Measurements from ENCODE around the gene PLCB1. TPM values are rescaled to one million over a fixed set of nuclear protein-coding genes. Genes with fewer than 3 reads are reported as not detected.
"Not testable (repeated sequence)": the region's sequence is repeated elsewhere in the genome, so short reads cannot be mapped to it uniquely, and the experiment has no call there.

PLCB1 gene
- total RNA-seq, 1 experiment from 2014 or later, result 4.4 TPM

DNA sequence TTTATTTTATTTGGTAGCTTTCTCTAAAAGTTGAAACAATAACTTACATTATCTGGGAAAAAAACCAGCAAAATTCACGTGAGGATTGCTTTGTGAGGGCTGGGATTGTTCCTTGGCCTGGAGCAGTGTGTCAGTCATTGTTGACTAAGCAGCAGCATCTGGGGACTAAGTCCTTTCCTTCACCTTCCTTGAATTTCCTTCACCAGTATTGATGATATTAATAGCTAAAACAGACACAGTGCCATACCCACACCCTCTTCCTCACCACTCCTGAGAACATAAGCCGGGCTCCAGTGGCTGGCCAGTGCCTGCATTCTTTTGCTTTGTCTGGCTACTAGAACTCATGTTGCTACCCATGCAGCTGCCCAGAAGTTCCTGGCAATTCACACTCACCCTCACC is 23.7 kb downstream of the PLCB1 start:
- Histone ChIP-seq H4K20me1 (ENCODE audit: low read length) (no peaks in the 10 kb centered on the region), H3K4me1 (ENCODE audit: insufficient read depth, low read length) (peaks cover 42% of the 10 kb centered on the region), H3K27me3 (ENCODE audit: low read length) (no peaks in the 10 kb centered on the region), H3K9me3 (ENCODE audit: low read length) (0 out of 2 replicates have a peak, but pooled peaks cover 5% of the 10 kb centered on the region), H3K36me3 (ENCODE audit: low read depth, low read length) (no peaks in the 10 kb centered on the region), H2AFZ (ENCODE audit: low read length) (no peak overlapping the region), H3K4me2 (ENCODE audit: low read length) (peak overlapping the region; percentile 39), H3F3A (ENCODE audit: low read length, unreplicated experiment) (no peaks in the 10 kb centered on the region), H3K4me3 (ENCODE audit: low read length) (no peak overlapping the region), H3K79me2 (ENCODE audit: low read length) (no peaks in the 10 kb centered on the region), H3K27ac (ENCODE audit: low read length) (peak overlapping the region; percentile 39; the same call in 1 of the 2 replicates), H3K9ac (ENCODE audit: low read length) (no peak overlapping the region), H3K9me2 (replicated peaks; ENCODE audit: low read length) (no peaks in the 10 kb centered on the region)
- no peak for TF ChIP-seq EZH2phosphoT487 (IDR thresholded peaks at IDR 0.05; ENCODE audit: borderline replicate concordance, low read length)
- no peak for TF ChIP-seq EZH2 (IDR thresholded peaks at IDR 0.05; ENCODE audit: low read length, unreplicated experiment)
- TF ChIP-seq CTCF (conservative IDR thresholded peaks at IDR 0.05; ENCODE audit: low read depth, low read length), result no peak
- DNase-seq (peak; percentile 16), ATAC-seq (peak; percentile 21)
- POLR2A ChIA-PET (ENCODE audit: unreplicated experiment), result interaction anchor here (0.7 kb wide), 1 partner anchor 21 kb away, joined by 6 read pairs; no protein-coding TSS in a partner anchor
- CTCF ChIA-PET, result no interaction called here
- intact Hi-C loops (cut with micrococcal nuclease), result loop anchor here (5.0 kb wide), 1 partner anchor 66 kb away; no protein-coding TSS in a partner anchor
- BruUV-seq (replicated peaks), result no TSS peak

DNA sequence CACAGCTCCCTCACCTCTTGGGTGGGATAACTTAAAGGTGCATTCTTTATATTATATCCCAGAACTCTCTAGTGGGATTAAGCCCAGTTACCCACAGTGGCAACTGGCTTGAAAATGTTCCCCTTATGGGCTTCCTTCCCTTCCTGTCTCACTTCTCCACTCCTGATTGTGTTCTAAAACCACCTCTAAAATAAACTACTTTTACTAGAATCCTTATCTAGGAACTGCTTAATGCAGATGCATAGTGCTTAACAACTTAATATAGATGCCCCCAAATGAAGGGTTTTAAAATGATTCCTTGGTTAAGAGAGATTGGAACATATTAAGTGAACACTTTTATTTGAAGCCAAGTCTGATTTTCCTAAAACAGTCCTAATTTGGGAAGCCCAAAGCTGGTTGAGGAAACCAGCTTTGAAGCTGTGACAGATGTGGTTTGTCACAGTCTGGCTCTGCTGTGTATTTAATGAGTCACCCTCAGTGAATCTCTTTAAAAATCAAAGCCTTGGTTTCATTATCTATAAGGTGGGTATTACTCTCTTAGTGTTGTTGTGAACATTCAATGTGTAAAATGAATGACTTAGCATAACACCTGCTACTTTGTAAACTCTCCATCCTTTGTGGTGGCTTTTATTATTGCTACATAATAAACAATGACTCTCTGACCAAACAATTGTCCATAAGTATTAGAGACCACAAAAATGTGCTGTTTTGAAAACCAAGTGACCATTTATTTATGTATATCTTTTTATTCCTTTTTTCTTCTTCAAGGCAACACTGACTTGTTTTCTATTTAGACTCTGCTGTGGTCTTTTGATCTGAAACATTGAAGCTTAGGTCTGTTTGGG is 24.4 kb downstream of the PLCB1 start:
- ATAC-seq, result peak; percentile 78
- Histone ChIP-seq H3K4me3 (ENCODE audit: low read length) (no peak overlapping the region), H3K27ac (ENCODE audit: low read length) (no peak overlapping the region), H3K9ac (ENCODE audit: low read length) (no peak overlapping the region), H3K36me3 (ENCODE audit: low read depth, low read length) (no peaks in the 10 kb centered on the region), H2AFZ (ENCODE audit: low read length) (no peak overlapping the region), H4K20me1 (ENCODE audit: low read length) (no peaks in the 10 kb centered on the region), H3K9me2 (replicated peaks; ENCODE audit: low read length) (no peaks in the 10 kb centered on the region), H3K9me3 (ENCODE audit: low read length) (0 out of 2 replicates have a peak, but pooled peaks cover 5% of the 10 kb centered on the region), H3K4me1 (ENCODE audit: insufficient read depth, low read length) (peaks cover 42% of the 10 kb centered on the region), H3F3A (ENCODE audit: low read length, unreplicated experiment) (no peaks in the 10 kb centered on the region), H3K4me2 (ENCODE audit: low read length) (peak overlapping the region; percentile 39), H3K79me2 (ENCODE audit: low read length) (no peaks in the 10 kb centered on the region), H3K27me3 (ENCODE audit: low read length) (no peaks in the 10 kb centered on the region)
- POLR2A ChIA-PET (ENCODE audit: unreplicated experiment), result no interaction called here
- TF ChIP-seq EZH2 (IDR thresholded peaks at IDR 0.05; ENCODE audit: low read length, unreplicated experiment), result no peak
- TF ChIP-seq EZH2phosphoT487 (IDR thresholded peaks at IDR 0.05; ENCODE audit: borderline replicate concordance, low read length), result peak; percentile 55; the same call in 1 of the 2 replicates
- no TSS peak for BruUV-seq (replicated peaks)
- DNase-seq, result peak; percentile 80
- intact Hi-C loops (cut with micrococcal nuclease), result loop anchor here (5.0 kb wide), 1 partner anchor 66 kb away; no protein-coding TSS in a partner anchor
- CTCF ChIA-PET, result no interaction called here

DNA sequence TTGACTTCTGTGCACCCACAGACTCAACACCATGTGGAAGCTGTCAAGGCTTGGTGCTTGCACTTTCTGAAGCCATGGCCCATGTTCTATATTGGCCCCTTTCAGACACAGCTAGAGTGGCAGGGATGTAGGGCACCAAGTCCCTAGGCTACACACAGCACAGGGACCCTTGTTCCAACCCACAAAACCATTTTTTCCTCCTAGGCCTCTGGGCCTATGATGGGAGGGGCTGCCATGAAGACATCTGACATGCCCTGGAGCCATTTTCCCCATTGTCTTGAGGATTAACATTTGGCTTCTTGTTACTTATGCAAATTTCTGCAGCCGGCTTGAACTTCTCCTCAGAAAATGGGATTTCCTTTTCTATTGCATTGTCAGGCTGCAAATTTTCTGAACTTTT is 27.2 kb downstream of the PLCB1 start:
- H3K9me2 ChIP-seq (replicated peaks; ENCODE audit: low read length); H3K79me2 ChIP-seq (ENCODE audit: low read length); H3K36me3 ChIP-seq (ENCODE audit: low read depth, low read length); H3K9me3 ChIP-seq (ENCODE audit: low read length); BruUV-seq (replicated peaks); POLR2A ChIA-PET (ENCODE audit: unreplicated experiment); DNase-seq; H4K20me1 ChIP-seq (ENCODE audit: low read length); H2AFZ ChIP-seq (ENCODE audit: low read length); H3K9ac ChIP-seq (ENCODE audit: low read length); H3K27me3 ChIP-seq (ENCODE audit: low read length); H3K4me3 ChIP-seq (ENCODE audit: low read length); H3F3A ChIP-seq (ENCODE audit: low read length, unreplicated experiment); H3K27ac ChIP-seq (ENCODE audit: low read length); H3K4me2 ChIP-seq (ENCODE audit: low read length); ATAC-seq: not testable (repeated sequence)
- intact Hi-C loops (cut with micrococcal nuclease), result loop anchor here (5.0 kb wide), 1 partner anchor 63 kb away; no protein-coding TSS in a partner anchor
- H3K4me1 ChIP-seq (ENCODE audit: insufficient read depth, low read length), result peaks cover 31% of the 10 kb centered on the region
- CTCF ChIA-PET, result interaction anchor here (0.6 kb wide), 1 partner anchor 178 kb away, joined by 3 read pairs; no protein-coding TSS in a partner anchor

All from PC-3 (cell line).